Right cardiac atrium (tissue), 5 donors: ENCODE measurements around the gene SERINC4. TPM values are rescaled to one million over a fixed set of nuclear protein-coding genes. Genes with fewer than 3 reads are reported as not detected.
"Not testable (repeated sequence)": the region's sequence is repeated elsewhere in the genome, so short reads cannot be mapped to it uniquely, and the experiment has no call there.

ENCODE experiments used
- ATAC-seq, 2 donors: fragments of 200-7000 bp; cut with Tn5 transposase; one replicate each; pipeline versions ENCODE4 v1.8.0 to v1.9.1; 2020; ENCODE audit warnings: moderate library complexity in 2 of 2, mild to moderate bottlenecking in 1 of 2
- DNase-seq, 3 donors: peaks; one replicate each; pipeline ENCODE4 v3.0.0-alpha.2; 2020
- H3K27ac ChIP-seq: one replicate; pipeline ENCODE4 v1.5.1; 2013; ENCODE audit warnings: mild to moderate bottlenecking, low read length, control low read depth, moderate library complexity
- H3K27me3 ChIP-seq: one replicate; pipeline ENCODE4 v1.6.1; 2013; ENCODE audit not compliant: control insufficient read depth, insufficient read depth
- H3K4me1 ChIP-seq: one replicate; pipeline ENCODE4 v1.6.1; 2013; ENCODE audit warnings: low read length; ENCODE audit not compliant: control insufficient read depth, insufficient read depth
- H3K4me3 ChIP-seq: one replicate; pipeline ENCODE4 v1.5.1; 2013; ENCODE audit warnings: low read length, control low read depth
- H3K9me3 ChIP-seq: one replicate; pipeline ENCODE4 v1.6.1; 2013; ENCODE audit warnings: low read length; ENCODE audit not compliant: control insufficient read depth
- WGBS: extraction: QIAGEN DNeasy Blood & Tissue Kit; methylation state at CpG from one replicate; pipeline ENCODE4 v1.1.7; 2013; 5-methylcytosine and 5-hydroxymethylcytosine counted together
- intact Hi-C, 4 donors: fragments of 100-400 bp; cut with DNase I; formaldehyde crosslinking; loops; one replicate each; pipeline versions ENCODE4 v1.11.0 to v1.14.0; 2022 to 2023
- long read RNA-seq, 4 donors: library from polyadenylated mRNA; unstranded; transcript quantifications; one replicate each; pipeline ENCODE4 v2.0.0, GENCODE V29; 2020 to 2021
- polyA plus RNA-seq: library from polyadenylated mRNA; stranded (reverse); fragments of 200-250 nt; gene quantifications from one replicate; pipeline ENCODE4 v1.2.3, GENCODE V29; 2013
- total RNA-seq, 4 donors: library from RNA; stranded (reverse); fragmentation: NEBNext Ultra II Directional; extraction: Animal tissue kit (Norgen Biotek cat#: 25700); gene quantifications; one replicate each; pipeline ENCODE4 v1.2.1, GENCODE V29; 2021
- donor health status: healthy with polysubstance abuse.
- donor health status: DM: no; HTN: yes; CAD: no.
- donor health status: DM: no; HTN: no; CAD: no.
- donor health status: DM: no; HTN: yes; CAD: no; lungs with severe emphysema.
- donor health status: DM: yes; HTN: yes; CAD: no.

The SERINC4 gene
- total RNA-seq = under 1 TPM in 3 of 4 donors, not detected in 1; 0.12 to 0.29 (median 0.25) TPM
- polyA plus RNA-seq = 0.41 TPM
- long read RNA-seq, donor 1, partial matches to known transcripts = 0 of 1 reads
- long read RNA-seq, donor 1, other reads (novel, unspliced or antisense) = 1 of 1 reads
- long read RNA-seq, donor 2, partial matches to known transcripts = 0 of 1 reads
- long read RNA-seq, donor 2, other reads (novel, unspliced or antisense) = 1 of 1 reads
- long read RNA-seq, donor 3, partial matches to known transcripts = 0 of 1 reads
- long read RNA-seq, donor 3, other reads (novel, unspliced or antisense) = 1 of 1 reads
- long read RNA-seq, donor 4 = 0 reads

DNA sequence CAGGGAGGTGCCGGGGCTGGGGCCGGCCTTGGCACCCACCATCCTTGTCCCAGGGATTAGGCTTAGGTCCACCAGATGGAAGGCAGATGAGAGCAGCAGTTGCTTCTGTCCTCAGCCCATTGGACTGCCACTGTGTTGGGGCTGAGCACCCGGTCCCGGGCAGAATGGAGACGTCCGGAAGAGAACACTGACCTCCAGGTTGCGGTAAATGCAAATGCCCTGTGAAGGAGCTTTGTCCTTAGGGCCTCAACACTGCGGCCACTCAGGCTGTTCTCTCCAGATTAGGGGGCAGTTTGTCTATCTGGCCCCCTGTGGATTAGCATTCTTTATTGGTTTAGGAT lies at the start of gene SERINC4:
Gene SERINC4, minus strand, starts transcription at position 276 of the 341 bp plus-strand sequence. Its CDS starts 234 bp downstream, at position 42.
- 97% methylated on average over 8 of the region's 8 CpGs for WGBS
- Histone ChIP-seq H3K4me3 (peak within 1 kb of the TSS; percentile 99), H3K27ac (peak within 1 kb of the TSS; percentile 89), H3K9me3 (no peaks in the 10 kb centered on the region), H3K4me1 (peaks cover 20% of the 10 kb centered on the region), H3K27me3 (no peaks in the 10 kb centered on the region)
- ATAC-seq = peak; percentile 6 to 7
- DNase-seq = peak in 1 of 3 donors; percentile 54
- intact Hi-C loops = no loop called here

DNA sequence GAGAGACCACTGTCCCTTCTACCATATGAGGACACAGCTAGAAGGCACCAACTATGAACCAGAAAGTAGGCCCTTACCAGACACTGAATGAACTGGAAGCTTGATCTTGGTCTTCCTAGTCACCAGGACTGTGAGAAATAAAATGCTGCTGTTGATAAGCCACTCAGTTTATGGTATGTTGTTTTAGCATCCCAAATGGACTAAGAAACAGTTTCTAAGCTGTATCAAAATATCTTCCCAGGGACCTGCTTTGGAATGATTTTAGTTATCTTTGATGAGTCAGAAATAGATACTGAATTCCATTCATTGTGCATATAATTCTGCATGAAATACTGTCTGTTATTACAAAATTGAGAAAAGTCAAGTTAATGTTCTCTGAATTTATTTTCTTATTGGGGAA lies 45.4 kb upstream of the SERINC4 start:
- Histone ChIP-seq H3K4me3 (no peak overlapping the region), H3K4me1 (no peaks in the 10 kb centered on the region), H3K27ac (no peak overlapping the region), H3K9me3 (no peaks in the 10 kb centered on the region), H3K27me3 (no peaks in the 10 kb centered on the region)
- ATAC-seq (no peak), DNase-seq (no peak)
- intact Hi-C loops = no loop called here

DNA sequence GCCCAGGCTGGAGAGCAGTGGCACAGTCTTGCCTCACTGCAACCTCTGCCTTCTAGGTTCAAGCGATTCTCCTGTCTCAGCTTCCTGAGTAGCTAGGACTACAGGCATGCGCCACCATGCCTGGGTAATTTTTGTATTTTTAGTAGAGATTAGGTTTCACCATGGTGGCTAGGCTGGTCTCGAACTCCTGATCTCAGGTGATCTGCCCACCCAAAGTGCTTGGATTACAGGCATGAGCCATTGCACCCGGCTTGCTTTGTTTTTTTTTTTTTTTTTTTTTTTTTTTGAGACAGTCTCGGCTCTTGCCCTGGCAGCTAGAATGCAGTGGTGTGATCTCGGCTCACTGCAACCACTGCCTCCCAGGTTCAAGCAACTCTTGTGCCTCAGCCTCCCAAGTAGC lies 32.5 kb upstream of the SERINC4 start:
- ATAC-seq, H3K27ac ChIP-seq, H3K4me3 ChIP-seq, H3K9me3 ChIP-seq, H3K4me1 ChIP-seq, intact Hi-C loops, DNase-seq, H3K27me3 ChIP-seq: not testable (repeated sequence)
- WGBS = 89% methylated on average over 6 of the region's 6 CpGs

DNA sequence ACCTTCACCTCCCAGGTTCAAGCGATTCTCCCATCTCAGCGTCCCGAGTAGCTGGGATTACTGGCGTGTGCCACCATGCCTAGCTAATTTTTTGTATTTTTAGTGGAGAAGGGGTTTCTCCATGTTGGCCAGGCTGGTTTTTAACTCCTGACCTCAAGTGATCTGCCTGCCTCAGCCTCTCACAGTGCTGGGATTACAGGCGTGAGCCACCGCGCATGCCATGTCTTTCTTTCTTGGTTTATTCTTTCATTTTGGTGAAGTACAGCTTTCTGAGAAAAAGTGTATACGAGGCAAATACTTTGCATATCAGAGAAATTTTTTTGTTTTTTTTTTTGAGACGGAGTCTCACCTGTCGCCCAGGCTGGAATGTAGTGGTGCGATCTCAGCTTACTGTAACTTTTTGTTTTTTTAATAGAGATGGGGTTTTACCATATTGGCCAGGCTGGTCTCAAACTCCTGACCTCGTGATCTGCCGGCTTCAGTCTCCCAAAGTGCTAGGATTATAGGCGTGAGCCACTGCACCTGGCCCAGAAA lies 31.6 kb upstream of the SERINC4 start:
- H3K9me3 ChIP-seq, ATAC-seq, H3K4me3 ChIP-seq, DNase-seq, H3K27ac ChIP-seq, H3K4me1 ChIP-seq, intact Hi-C loops, H3K27me3 ChIP-seq: not testable (repeated sequence)
- WGBS = 92% methylated on average over 14 of the region's 14 CpGs

DNA sequence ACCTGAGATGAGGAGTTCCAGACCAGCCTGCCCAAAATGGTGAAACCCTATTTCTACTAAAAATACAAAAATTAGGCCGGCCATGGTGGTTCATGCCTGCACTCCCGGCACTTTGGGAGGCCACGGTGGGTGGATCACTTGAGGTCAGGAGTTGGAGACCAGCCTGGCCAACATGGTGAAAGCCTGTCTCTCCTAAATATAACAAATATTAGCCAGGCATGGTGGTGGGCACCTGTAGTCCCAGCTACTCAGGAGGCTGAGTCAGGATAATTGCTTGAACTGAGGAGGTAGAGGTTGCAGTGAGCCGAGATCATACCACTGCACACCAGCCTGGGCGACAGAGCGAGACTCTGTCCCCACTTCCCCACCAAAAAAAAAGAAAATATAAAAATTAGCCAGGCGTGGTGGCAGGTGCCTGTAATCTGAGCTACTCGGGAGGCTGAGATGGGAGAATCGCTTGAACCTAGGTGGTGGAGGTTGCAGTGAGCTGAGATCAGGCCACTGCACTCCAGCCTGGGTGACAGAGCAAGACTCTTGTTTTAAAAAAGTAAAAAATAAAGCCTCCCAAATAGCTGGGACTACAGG lies 30.8 kb upstream of the SERINC4 start:
- H3K27me3 ChIP-seq, H3K27ac ChIP-seq, ATAC-seq, H3K9me3 ChIP-seq, DNase-seq, intact Hi-C loops, H3K4me1 ChIP-seq, H3K4me3 ChIP-seq: not testable (repeated sequence)
- WGBS = 96% methylated on average over 9 of the region's 9 CpGs

DNA sequence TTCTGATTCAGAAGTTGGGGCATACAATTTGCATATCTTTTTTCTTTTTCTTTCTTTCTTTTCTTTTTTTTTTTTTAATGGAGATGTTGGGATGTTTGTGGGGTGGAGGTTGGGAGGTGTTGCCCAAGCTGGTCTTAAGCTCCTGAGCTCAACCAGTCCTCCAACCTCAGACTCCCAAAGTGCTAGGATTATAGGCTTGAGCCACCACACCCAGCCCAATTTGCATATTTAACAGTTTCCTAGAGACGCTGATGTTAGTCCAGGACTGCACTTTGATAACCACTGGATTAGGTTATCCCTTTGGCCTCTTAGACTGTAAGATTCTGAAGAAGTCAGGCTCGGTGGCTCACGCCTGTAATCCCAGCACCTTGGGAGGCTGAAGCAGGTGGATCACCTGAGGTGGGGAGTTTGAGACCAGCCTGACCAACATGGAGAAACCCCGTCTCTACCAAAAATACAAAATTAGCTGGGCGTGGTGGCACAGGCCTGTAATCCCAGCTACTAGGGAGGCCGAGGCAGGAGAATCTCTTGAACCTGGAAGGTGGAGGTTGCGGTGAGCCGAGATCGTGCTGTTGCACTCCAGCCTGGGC lies 30.0 kb upstream of the SERINC4 start:
- intact Hi-C loops, ATAC-seq, H3K9me3 ChIP-seq, H3K4me3 ChIP-seq, DNase-seq, H3K27ac ChIP-seq, H3K27me3 ChIP-seq, H3K4me1 ChIP-seq: not testable (repeated sequence)
- WGBS = 95% methylated on average over 9 of the region's 9 CpGs

DNA sequence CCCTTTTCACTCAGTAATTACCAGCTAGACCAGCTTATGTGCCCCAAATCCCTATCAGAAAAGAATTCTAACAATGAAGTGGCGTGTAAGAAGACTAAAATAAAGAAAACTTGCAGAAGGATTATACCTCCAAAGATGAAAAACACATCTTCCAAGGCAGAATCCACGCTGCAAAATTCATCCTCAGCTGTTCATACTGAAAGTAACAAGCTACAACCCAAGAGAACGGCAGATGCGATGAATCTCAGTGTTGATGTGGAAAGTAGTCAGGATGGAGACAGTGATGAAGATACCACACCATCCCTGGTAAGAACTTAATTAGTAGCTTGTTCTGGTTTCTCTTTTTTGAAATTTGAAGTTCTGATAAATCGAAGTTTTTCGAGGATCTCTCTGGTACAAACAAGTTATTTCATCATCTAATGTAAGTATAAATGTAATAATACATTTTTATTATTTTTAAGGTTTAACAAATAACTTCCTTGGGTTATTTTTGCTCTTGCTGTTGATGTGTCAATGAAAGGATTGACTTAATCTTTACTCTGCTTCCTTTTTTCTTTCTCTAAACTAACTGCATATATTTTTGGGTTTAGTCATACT lies 28.1 kb upstream of the SERINC4 start:
- intact Hi-C loops = no loop called here
- DNase-seq (no peak), ATAC-seq (no peak)
- Histone ChIP-seq H3K4me1 (peaks cover 4% of the 10 kb centered on the region), H3K27ac (no peak overlapping the region), H3K27me3 (no peaks in the 10 kb centered on the region), H3K9me3 (no peaks in the 10 kb centered on the region), H3K4me3 (no peak overlapping the region)
- 52% methylated on average over 6 of the region's 6 CpGs for whole genome bisulfite sequencing

DNA sequence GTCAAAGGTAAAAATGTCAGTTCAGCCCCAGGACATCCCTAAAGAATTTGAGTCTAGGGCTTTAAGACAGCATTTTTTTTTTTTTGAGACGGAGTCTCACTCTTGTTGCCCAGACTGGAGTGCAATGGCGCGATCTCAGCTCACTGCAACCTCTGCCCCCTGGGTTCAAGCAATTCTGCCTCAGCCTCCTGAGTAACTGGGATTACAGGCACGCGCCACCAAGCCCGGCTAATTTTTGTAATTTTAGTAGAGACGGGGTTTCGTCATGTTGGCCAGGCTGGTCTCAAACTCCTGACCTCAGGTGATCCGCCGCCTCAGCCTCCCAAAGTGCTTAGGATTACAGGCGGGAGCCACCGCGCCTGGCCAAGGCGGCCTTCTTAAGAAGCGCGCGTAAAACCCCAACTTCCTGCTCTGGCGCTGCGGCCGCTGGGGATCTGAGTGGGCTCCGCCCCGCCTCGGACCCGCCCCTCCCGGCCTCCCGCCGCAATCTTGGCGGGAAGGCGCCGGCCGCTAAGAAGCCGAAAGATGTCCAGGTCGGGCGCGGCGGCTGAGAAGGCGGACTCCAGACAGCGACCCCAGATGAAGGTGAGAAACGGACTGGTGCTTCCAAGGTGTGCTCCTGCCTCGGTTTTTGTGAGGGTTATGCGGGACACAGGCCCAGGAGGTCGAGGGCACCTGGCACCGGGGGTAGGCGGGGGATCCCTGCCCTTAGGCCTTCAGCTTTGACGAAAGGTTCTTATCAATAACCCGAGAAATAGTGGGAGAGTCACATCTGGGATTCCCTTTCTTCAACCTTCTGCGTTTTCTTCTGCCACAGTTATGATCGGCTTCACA lies 26.7 kb upstream of the SERINC4 start, which contains the start of gene WDR76:
Gene WDR76, plus strand, starts transcription at position 495 of the 834 bp plus-strand sequence. Its CDS starts 31 bp downstream, at position 526.
- Histone ChIP-seq H3K4me3 (peak within 1 kb of the TSS; percentile 41), H3K4me1 (peaks cover 4% of the 10 kb centered on the region), H3K27ac (no peak within 1 kb of the TSS), H3K27me3 (no peaks in the 10 kb centered on the region), H3K9me3 (no peaks in the 10 kb centered on the region)
- DNase-seq (peak; percentile 82 to 94 (median 91)), ATAC-seq (peak; percentile 87)
- WGBS = 5% methylated on average over 48 of the region's 48 CpGs
- intact Hi-C loops = no loop called here

DNA sequence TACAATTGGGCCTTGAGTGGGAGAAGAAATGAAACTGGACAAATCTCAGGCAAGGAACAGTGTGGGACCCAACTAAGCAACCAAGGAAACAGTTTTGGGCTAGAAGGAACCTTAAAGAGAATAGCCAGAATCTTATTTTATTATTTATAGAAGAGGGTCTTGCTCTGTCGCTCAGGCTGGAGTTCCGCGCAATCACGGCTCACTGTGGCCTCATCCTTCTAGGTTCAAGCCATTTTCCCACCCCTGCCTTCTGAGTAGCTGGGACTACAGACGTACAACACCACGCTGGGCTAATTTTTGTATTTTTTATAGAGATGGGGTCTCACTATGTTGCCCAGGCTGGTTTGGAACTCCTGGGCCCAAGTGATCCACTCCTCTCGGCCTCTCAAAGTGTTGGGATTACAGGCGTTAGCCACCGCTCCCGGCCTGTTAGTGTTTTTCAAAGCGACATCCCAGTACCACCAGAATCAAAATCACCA lies 26.0 kb upstream of the SERINC4 start:
- no peak for DNase-seq
- WGBS = 95% methylated on average over 11 of the region's 11 CpGs
- intact Hi-C loops = no loop called here
- no peaks in the 10 kb centered on the region for H3K27me3 ChIP-seq
- H3K27ac ChIP-seq = no peak overlapping the region
- H3K9me3 ChIP-seq = no peaks in the 10 kb centered on the region
- peaks cover 4% of the 10 kb centered on the region for H3K4me1 ChIP-seq
- no peak for ATAC-seq
- no peak overlapping the region for H3K4me3 ChIP-seq

DNA sequence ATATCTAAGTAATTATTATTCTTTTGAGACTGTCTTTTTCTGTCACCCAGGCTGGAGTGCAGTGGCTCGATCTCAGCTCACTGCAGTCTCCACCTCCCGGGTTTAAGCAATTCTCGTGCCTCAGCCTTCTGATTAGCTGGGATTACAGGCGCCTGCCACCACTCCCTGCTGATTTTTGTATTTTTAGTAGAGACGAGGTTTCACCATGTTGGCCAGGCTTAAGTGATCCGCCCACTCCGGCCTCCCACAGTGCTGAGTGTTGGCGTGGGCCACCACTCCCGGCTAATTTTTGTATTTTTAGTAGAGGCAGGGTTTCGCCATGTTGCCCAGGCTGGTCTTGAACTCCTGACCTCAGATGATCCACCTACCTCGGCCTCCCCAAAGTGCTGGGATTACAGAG lies 25.3 kb upstream of the SERINC4 start:
- H3K27ac ChIP-seq, H3K4me3 ChIP-seq, ATAC-seq, intact Hi-C loops, H3K9me3 ChIP-seq, H3K4me1 ChIP-seq, DNase-seq, H3K27me3 ChIP-seq: not testable (repeated sequence)
- WGBS = 96% methylated on average over 11 of the region's 11 CpGs
